Measurements from ENCODE around the gene ADAMTSL2. TPM values are rescaled to one million over a fixed set of nuclear protein-coding genes. Genes with fewer than 3 reads are reported as not detected.

Gene ADAMTSL2
- under 1 TPM in 2 of 3 donors, not detected in 1; 0.08 to 0.14 TPM for total RNA-seq

DNA sequence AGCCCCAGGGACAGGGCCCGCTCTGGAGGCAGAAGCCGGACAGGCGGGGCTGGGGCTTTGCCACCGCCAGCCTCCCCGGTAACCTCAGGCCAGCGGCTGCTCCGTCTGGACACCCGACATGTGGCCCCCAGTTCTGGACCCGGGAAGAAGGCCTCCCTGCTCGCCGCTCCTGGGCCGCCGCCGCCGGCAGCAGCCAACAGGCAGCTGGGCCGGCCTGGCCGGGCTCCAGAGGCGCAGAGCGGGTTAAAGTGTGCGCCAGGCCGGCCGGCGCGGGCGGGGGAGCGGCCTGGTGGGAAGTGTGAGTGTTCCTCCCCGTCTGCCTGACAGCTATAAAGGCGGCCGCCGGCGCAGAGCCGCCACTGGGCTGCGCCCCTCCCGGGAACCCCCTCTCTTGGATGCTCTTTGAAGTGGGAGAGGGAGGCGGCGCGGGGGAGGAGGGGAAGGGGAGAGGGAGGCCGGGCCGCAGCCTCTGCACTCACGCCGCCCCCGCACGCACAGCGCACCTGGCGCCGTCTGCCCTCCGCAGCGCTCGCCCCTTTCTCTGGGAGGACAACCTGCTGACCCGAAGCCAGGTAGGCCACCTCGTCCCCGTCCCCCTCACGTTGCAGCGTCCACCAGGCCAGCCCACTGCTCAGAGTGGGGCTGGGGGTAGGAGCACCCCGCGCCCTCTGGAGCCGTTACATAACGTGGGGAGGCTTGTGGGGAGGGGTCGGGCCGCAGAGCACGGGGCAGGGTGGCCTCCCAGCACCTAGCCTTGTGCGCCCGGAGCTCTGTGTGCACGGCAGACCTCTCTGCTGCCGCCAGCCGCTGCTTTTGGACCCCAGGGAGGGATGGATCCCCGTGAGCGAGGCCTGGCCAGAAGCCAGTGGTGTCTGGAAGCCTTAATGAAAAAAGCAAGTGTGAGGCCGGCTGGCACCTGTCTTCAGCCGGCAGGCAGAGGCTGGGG, at the start of gene ADAMTSL2:
TSS of gene ADAMTSL2 (plus strand) at position 359 of the 946 bp plus-strand sequence. CDS start 2,009 bp downstream, outside the sequence.
- H3K4me3 Mint-ChIP-seq = no peak within 1 kb of the TSS

DNA sequence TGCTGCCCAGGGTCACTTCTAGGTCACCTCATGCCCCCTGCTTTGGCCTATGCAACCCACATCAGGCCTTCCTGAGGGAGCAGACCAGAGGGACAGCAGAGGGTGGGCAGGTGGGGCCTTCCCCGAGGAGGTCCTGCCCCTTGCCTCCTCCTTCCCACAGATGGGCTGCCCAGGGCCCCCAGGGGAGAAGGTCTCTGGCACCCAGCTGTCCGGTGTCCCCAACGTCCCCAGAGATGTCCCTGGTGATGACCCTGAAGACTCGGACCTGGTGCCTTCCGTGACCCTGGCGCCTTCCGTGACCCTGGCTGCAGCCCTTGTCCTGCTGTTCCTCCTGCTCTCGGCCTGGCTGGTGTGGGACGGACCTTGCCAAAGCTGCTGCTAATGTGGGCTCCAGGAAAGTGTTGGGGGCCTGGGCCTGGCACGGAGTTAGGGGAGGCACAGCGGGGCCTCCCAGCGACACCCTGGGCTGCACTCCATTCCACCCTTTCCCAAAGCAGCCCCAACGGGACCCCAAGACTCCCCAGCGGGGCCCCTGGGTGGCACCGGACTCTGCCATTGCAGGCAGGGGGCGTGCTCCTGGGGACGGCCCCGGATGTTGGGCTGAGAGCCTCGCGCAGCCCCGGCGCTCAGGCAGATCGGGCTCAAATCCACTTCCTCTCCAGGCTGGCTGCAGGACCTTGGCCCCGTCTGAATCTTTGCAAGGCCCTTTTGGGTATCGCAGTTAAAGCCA, 48.8 kb upstream of the ADAMTSL2 start:
- peaks cover 6% of the 10 kb centered on the region for H3K4me1 Mint-ChIP-seq (ENCODE audit: low read depth)
- no peak overlapping the region for H3K4me3 Mint-ChIP-seq
- DNase-seq = no peak
- H3K36me3 Mint-ChIP-seq (ENCODE audit: insufficient read depth) = no peaks in the 10 kb centered on the region
- no peaks in the 10 kb centered on the region for H3K9me3 Mint-ChIP-seq
- peak; percentile 49 to 54 for ATAC-seq
- H3K27me3 Mint-ChIP-seq (ENCODE audit: low read depth) = peaks cover 9% of the 10 kb centered on the region

More for the DNA sequence above, at the start of gene ADAMTSL2:
- DNase-seq (peak; percentile 67), ATAC-seq (peak; percentile 60 to 64)
- H3K9me3 Mint-ChIP-seq = no peaks in the 10 kb centered on the region
- peaks cover 10% of the 10 kb centered on the region for H3K4me1 Mint-ChIP-seq (ENCODE audit: low read depth)
- peaks cover 21% of the 10 kb centered on the region for H3K27me3 Mint-ChIP-seq (ENCODE audit: low read depth)
- H3K36me3 Mint-ChIP-seq (ENCODE audit: insufficient read depth) = no peaks in the 10 kb centered on the region

DNA sequence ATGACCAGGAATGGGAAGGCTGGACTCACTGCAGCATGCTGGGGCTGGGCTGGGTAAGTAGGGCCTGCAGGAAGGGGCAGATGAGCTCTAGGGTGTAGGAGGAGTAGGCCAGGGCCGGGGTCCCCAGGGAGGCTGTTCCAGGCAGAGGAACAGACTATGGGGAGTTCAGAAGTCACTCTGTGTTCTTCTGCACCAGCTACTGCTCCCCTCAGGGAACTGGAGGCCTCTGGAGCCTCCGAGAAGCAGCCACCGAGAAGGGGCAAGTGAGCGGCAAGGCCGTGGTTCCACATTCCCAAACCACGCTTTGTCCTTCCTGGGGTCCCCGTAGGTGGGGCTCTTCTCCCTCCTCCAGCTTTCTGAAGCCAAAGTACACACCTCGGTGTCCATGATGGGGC, 47.2 kb upstream of the ADAMTSL2 start:
- no peak for ATAC-seq
- H3K36me3 Mint-ChIP-seq (ENCODE audit: insufficient read depth) = no peaks in the 10 kb centered on the region
- H3K9me3 Mint-ChIP-seq = no peaks in the 10 kb centered on the region
- H3K27me3 Mint-ChIP-seq (ENCODE audit: low read depth) = peaks cover 9% of the 10 kb centered on the region
- no peak for DNase-seq
- peaks cover 6% of the 10 kb centered on the region for H3K4me1 Mint-ChIP-seq (ENCODE audit: low read depth)
- no peak overlapping the region for H3K4me3 Mint-ChIP-seq

DNA sequence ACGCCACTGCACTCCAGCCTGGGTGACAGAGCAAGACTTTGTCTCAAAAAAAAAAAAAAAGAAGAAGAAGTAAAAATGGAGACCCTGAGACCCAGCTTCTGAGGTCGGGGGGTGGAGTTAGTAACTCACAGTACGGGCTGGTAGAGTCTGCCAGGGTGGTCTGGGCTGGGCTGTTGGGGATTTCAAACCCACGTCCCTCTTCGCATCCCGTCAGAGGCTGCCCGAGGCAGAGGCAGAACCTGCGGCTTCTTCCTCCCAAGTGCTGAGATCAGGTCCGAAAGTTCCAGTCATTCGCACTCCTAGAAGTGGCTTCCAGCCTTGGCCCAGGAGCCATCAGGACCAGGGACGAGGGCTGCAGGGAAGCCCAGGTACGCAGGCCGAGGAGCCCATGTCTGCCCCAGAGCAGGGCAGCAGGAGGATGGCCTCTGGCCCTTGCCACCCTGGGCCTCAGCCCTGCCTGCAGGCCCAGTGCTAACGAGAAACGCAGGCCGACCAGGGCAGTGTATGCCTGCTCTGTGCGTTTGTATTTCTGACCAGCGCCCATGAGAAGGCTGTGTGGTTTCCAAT, 45.7 kb upstream of the ADAMTSL2 start:
- Mint-ChIP-seq H3K36me3 (ENCODE audit: insufficient read depth) (no peaks in the 10 kb centered on the region), H3K27me3 (ENCODE audit: low read depth) (peaks cover 9% of the 10 kb centered on the region), H3K4me1 (ENCODE audit: low read depth) (peaks cover 6% of the 10 kb centered on the region), H3K4me3 (no peak overlapping the region), H3K9me3 (no peaks in the 10 kb centered on the region)
- no peak for DNase-seq
- no peak for ATAC-seq

DNA sequence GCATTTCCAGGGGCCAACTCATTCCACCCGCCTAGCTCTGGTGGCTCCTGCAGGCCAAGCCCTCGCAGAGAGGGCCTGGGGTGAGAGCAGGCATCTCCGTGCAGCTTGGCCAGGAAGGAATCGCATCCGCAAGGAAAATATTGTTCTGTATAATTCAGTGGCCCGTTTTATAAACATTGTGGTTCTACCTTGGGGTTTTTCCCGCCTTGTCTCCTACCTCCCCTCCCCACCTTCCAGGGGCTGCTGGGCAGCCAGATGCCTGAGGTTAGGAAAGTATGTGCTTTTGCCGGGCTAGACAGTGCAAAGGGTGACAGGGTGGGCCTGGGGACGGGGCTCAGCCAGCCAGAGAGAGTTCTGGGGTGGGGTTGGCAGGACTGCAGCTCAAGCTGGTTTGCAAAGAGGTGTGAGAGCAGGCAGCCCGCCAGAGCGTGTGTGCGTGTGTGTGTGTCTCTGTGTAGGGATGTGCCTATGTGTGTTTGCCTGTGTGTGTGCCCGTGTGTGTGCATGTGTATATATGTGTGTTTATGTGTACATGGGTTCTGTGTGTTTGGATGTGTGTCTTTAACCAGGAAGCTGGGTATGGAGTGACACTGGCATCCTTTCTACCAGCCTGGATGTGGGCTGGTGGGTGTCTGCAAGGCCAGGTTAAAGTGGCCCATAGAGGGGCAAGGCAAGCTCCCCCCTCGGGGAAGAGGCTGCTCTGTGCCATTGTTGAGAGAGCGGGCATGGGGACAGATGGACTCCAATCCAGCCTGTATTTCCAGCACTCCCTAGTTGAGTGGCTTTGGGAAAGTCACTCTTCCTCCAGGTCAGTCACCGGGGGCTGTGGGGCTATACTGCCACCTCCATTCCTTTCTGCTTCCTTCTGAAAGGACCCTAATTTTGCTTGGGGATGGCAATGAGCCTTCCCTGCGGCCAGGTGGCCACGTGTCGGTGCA, 45.0 kb upstream of the ADAMTSL2 start:
- ATAC-seq (no peak), DNase-seq (no peak)
- peaks cover 9% of the 10 kb centered on the region for H3K27me3 Mint-ChIP-seq (ENCODE audit: low read depth)
- H3K36me3 Mint-ChIP-seq (ENCODE audit: insufficient read depth) = no peaks in the 10 kb centered on the region
- H3K4me3 Mint-ChIP-seq = no peak overlapping the region
- peaks cover 6% of the 10 kb centered on the region for H3K4me1 Mint-ChIP-seq (ENCODE audit: low read depth)
- H3K9me3 Mint-ChIP-seq = no peaks in the 10 kb centered on the region

DNA sequence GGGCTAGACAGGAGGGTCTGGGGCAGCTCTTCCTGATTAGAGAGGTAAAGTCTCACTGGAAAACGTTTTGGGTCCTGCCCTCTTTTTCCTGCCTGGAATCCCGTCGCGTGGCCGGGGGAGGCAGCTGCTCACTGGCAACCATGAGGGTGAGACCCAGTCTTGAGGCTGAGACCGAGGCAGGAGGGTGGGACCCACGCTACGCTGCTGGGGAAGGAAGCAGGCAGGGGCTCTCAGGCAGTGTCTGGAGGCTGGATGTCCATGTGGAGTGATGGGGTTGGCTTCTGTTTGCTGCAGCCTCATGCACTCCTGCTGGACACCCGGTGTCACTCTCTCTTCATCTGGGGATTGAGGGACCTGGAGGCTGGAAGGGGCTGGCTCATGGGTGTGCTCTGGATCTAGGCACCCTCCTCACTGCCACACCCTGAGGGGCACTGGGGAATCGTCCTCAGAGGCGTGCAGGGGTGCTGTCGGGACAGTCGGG, 44.3 kb upstream of the ADAMTSL2 start:
- H3K27me3 Mint-ChIP-seq (ENCODE audit: low read depth) = peaks cover 9% of the 10 kb centered on the region
- no peak overlapping the region for H3K4me3 Mint-ChIP-seq
- ATAC-seq (no peak), DNase-seq (no peak)
- H3K36me3 Mint-ChIP-seq (ENCODE audit: insufficient read depth) = no peaks in the 10 kb centered on the region
- H3K4me1 Mint-ChIP-seq (ENCODE audit: low read depth) = peaks cover 6% of the 10 kb centered on the region
- no peaks in the 10 kb centered on the region for H3K9me3 Mint-ChIP-seq

DNA sequence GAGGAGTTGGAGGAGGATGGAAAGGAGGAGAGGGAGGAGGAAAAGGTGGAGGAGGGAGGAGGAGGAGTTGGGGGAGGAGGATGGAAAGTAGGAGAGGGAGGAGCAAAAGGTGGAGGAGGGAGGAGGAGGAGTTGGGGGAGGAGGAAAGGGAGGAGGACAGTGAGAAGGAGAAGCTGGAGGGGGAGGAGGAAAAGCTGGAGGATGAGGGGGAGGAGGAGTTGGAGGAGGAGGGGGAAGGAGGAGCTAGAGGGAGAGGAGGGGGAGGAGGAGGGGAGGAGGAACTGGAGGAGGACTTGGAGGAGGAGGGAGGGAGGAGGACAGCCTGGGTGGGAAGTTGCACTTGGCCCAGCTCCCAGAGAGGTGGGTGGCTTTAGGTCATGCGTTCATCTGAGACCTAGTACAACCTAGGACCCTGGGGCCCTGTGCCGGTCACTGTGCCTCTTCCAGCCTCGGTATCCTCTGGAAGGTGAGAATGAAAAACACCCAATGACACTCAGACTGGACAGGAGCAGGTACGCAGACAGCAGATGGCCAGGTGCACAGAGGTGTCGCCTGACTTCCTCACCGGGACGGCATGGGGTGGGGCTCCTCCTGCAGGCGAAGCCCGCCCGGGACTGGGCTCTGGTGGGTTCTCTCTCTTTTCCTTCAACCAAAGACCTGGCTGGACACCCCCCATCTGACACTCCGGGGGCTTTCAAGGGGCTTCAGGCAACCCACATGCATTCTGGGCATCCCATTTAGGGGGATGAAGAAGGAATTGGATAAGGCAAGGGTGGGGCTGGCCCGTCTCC, 43.4 kb upstream of the ADAMTSL2 start:
- no peak for DNase-seq
- no peak for ATAC-seq
- H3K27me3 Mint-ChIP-seq (ENCODE audit: low read depth) = peaks cover 9% of the 10 kb centered on the region
- H3K9me3 Mint-ChIP-seq = no peaks in the 10 kb centered on the region
- peaks cover 5% of the 10 kb centered on the region for H3K4me1 Mint-ChIP-seq (ENCODE audit: low read depth)
- H3K4me3 Mint-ChIP-seq = no peak overlapping the region
- H3K36me3 Mint-ChIP-seq (ENCODE audit: insufficient read depth) = no peaks in the 10 kb centered on the region

DNA sequence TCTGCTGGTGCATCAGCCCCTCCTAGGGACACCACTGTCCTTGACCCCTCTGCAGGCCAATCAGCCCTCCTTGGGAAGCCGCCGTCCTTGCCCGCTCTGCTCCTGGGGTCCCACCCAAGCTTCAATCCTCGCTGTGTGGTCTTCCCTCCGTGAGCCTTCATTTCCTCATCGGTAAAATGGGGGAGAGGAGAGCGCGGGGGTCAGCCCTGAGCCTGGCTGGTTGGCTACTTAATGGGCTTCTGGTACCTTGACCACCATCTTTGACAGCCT, 42.9 kb upstream of the ADAMTSL2 start:
- ATAC-seq (no peak), DNase-seq (no peak)
- Mint-ChIP-seq H3K27me3 (ENCODE audit: low read depth) (peaks cover 9% of the 10 kb centered on the region), H3K36me3 (ENCODE audit: insufficient read depth) (no peaks in the 10 kb centered on the region), H3K4me3 (no peak overlapping the region), H3K4me1 (ENCODE audit: low read depth) (no peaks in the 10 kb centered on the region), H3K9me3 (no peaks in the 10 kb centered on the region)

DNA sequence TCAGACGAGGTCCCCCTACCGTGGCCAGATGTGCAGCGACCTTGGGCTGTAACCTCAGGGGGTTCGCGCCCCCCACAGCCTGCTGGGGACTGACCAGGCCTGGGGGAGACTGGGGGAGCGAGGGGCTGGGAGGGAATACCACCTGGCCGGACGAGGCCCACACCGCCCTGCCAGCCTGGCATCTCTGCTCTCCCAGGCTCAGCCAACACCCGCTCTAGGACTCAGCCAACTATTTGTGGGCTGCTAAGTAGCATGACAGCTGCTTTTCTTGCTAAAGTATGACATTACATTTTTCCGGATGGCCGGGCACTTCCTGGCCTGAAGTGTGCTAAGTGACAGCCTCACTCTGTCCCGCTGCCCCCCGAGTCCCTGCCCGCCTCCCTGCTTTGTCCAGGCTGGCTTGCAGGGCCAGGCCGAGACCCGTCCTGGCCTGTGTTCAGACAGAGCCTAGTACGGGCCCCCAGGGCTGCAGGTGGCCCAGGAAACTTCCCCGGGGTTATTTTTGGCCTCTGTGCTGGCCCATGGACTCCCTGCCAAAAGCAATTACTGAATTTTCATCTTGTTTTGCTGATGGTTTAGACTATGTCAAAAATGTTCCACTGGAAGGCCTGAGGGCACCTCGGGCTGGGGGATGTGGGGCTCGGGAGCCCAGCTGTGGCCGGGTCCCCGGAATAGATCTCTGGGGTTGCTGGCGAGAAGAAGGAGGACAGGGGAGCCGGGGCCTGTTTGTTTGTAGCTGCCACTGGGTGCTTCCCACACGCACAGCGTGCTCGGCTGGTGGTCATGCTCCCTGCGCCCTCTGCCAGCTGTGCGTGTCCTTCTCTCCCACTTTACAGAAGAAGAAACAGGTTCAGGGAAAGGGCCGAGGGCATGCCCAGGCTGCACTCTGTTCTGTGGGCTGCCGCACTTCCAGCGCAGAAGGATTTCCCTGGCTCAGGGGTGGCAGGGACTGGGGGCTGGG, 42.2 kb upstream of the ADAMTSL2 start:
- Mint-ChIP-seq H3K27me3 (ENCODE audit: low read depth) (peaks cover 9% of the 10 kb centered on the region), H3K4me1 (ENCODE audit: low read depth) (no peaks in the 10 kb centered on the region), H3K4me3 (no peak overlapping the region), H3K9me3 (no peaks in the 10 kb centered on the region), H3K36me3 (ENCODE audit: insufficient read depth) (no peaks in the 10 kb centered on the region)
- DNase-seq (no peak), ATAC-seq (no peak)

DNA sequence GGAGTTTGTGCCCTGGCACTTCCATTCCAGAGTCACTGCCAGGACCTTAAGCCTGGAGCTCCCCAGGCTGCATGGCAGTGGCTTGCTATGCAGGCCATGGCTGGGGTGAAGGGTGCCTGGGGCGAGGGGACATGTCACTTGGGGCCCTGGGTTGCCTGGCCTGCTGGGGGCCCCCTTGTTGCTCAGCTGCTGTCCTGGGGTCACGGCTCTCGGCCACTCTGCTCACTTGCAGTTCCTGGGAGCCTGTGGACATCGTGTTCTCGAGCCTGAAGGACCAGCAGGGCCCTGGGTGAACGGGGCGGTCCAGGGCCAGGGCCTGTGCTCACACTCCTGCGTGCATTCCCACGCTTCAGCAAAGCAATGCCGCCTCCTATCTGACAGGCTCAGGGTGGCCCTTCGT, 41.1 kb upstream of the ADAMTSL2 start:
- Mint-ChIP-seq H3K27me3 (ENCODE audit: low read depth) (peaks cover 12% of the 10 kb centered on the region), H3K4me3 (no peak overlapping the region), H3K4me1 (ENCODE audit: low read depth) (no peaks in the 10 kb centered on the region), H3K9me3 (no peaks in the 10 kb centered on the region), H3K36me3 (ENCODE audit: insufficient read depth) (no peaks in the 10 kb centered on the region)
- no peak for DNase-seq
- no peak for ATAC-seq

DNA sequence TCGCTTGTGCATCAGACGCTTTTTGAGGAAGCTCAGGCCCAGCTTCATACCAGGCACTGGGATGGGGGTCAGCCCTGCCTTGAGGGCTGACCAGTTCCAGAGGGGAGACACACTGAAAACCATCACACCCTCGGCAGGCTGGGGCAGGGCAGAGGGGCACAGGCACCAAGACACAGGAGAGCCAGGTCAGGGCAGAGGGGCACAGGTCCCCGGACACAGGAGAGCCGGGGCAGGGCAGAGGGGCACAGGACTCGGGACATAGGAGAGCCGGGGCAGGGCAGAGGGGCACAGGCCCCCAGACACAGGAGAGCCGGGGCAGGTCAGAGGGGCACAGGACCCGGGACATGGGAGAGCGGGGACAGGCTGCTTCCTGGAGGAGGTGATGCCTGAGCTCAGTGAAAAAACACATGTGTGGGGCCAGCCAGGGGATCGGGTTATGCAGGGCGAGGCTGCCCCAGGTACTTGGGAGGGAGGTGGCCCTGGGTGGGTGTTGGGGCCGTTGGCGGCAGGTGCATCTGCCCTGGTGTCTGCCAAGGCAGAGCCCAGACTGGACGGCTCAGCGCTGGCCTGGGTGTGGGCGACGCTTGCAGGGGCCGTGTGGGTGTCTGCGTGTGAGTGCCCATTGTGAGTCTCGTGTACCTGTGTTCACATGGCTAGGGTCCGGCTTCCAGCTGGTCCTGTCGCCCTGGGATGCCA, 40.5 kb upstream of the ADAMTSL2 start:
- Mint-ChIP-seq H3K9me3 (no peaks in the 10 kb centered on the region), H3K4me1 (ENCODE audit: low read depth) (no peaks in the 10 kb centered on the region), H3K4me3 (no peak overlapping the region), H3K36me3 (ENCODE audit: insufficient read depth) (no peaks in the 10 kb centered on the region), H3K27me3 (ENCODE audit: low read depth) (peaks cover 15% of the 10 kb centered on the region)
- no peak for DNase-seq
- ATAC-seq = no peak

Measured in activated T-cell treated with anti-CD3 and anti-CD28 coated beads, Interleukin-2, amount 50 U/mL, for 4 hours (primary cell).